Activated CD4-positive, alpha-beta T cell treated with anti-CD3 and anti-CD28 coated beads, Interleukin-2, Interleukin-6, amounts not matched to agents 100 ng/mL and 50 ng/mL, durations not matched to agents 16 hours and 8 hours (primary cell): ENCODE results near the gene B3GALT2.
"Not testable (repeated sequence)": the region's sequence is repeated elsewhere in the genome, so short reads cannot be mapped to it uniquely, and the experiment has no call there.

ENCODE experiments used
- DNase-seq: peaks from one replicate; pipeline ENCODE4 v3.0.0-alpha.2; 2020

B3GALT2 gene, protein sequence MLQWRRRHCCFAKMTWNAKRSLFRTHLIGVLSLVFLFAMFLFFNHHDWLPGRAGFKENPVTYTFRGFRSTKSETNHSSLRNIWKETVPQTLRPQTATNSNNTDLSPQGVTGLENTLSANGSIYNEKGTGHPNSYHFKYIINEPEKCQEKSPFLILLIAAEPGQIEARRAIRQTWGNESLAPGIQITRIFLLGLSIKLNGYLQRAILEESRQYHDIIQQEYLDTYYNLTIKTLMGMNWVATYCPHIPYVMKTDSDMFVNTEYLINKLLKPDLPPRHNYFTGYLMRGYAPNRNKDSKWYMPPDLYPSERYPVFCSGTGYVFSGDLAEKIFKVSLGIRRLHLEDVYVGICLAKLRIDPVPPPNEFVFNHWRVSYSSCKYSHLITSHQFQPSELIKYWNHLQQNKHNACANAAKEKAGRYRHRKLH

DNA sequence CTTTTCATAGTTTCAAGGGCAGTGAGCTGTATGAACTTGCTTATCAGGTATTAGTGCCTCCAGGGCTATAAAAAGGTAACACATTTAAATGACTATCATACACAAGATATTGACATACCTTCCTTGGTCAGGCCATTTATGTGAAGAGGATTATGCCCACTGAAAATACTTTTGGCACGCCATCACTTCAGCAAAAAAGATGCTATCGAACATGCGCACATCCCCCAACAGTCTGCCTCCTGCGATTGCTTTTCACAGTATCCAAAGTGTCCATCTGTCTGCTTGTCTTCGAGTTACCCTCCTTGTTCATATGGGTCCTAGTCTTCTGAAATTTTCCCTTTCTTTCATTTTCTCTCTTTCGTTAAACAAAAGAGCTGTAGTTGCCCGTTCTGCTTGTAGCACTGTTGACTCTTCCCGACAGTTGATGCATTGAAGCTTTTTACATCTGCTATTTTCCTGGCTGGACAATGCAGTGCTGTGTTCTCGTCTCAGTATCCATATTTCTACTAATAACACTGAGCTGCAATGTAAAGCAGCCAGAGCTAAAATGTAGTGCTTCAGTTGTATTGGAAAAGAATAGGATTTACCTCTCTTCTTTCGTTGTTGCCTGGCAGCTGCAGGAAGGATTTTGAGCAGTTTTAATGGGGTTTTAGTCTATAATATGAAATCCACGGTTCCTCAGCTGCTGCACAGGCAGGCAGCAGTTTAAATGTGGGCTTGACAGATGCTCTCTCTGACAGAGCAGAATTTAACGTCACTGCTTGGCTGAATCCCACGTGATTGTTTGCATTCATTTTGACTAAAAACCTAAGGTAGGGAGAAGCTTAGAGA lies at the start of gene B3GALT2:
TSS of gene B3GALT2 (minus strand) at position 713 of the 831 bp plus-strand sequence. CDS start 5,051 bp downstream, outside the sequence.
- no peak for DNase-seq

DNA sequence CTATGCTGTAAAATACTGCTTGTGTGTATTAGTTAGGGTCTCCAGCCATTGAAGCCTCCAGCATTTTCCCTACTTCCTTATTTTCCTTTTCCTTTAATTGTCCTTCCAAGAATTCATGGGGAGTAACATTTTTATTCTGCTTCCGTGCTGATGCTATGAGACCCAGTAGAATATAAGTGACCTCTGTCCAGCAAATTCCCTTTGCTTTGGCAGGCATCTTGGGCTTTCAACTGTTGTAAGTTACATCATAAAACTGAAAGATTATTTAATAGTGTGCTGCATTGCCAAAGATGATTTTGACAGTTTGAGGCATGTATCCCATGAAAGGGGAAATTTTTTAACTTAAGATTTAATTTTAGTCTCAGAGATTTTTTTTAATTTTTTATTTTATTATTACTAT lies 48.1 kb upstream of the B3GALT2 start:
- DNase-seq = no peak

DNA sequence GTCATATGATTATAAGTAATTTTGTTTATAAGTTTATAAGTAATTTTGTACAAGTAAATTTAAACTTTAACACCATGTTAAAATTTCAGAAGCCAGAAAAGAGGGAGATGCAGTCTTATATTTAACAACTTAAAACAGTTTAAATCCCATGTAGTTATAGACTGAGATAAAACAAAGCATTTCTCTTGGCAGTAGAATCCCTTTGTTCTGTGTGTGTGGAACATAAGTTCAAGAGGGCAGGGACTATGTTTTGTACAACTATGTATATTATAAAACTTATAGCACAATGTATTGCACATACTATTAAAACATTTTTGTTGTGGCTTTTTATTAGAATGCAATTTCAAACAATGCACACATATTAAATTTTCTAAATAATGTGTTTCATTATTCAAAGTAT lies 44.7 kb upstream of the B3GALT2 start:
- not testable (repeated sequence) for DNase-seq

DNA sequence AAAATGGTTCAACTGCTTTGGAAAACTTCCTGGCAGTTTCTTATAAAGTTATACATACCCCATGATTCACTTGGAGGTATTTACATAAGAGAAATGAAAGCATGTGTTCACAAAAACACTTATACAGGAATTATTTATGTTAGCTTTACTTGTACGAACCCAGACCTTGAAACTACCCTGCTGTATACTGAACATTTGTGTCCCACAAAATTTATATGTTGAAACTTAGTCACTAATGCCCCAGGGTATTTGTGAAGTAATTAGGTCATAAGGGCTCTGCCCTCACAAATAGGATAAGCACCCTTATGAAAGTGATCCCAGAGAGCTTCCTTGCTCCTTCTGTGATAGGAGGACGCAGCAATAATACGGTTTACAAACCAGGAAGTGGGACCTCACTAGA lies 42.7 kb upstream of the B3GALT2 start:
- DNase-seq = no peak

DNA sequence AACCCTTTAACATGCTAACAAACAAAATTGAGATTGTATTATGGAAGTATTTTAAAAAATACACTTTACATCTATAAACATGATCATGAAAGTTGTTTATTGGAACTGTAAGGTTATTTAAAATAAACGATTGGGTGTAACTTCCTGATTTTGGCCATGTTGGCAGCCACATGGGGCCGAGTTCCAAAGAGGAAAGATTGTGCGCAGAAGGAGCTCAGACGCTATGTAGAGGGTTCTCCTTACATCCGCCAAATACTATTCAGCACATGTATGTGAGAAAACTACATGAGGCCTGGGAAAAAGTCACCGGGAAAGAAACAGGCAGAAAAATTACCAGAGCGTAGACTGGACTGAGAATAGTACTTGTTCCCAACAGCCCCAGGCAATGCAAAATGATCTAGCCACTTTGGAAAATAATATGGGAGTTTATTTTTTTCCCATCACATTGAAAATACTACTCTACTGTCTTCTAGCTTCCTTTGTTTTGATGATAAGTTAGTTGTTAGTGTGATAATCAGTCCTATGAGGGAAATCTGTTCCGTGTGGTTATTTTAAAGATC lies 35.7 kb upstream of the B3GALT2 start:
- DNase-seq = no peak

DNA sequence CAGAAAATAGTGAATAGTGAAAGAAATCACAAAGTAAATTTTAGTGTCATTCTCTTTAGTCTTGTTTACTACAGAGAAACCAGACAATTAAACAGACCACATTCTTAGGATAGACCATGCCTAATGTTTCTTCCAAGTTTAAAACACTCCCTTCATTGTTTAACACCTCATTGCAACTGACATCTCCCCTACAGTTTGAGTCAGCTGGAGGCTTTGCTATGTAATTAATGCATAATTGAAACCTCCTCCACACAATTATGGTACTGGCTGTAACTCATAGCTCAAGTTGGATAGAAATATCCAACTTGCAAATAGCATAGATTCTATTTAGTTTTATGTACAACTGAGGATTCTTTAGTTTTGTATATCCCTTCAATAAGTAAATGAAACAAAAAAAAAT lies 35.2 kb upstream of the B3GALT2 start:
- DNase-seq = no peak

DNA sequence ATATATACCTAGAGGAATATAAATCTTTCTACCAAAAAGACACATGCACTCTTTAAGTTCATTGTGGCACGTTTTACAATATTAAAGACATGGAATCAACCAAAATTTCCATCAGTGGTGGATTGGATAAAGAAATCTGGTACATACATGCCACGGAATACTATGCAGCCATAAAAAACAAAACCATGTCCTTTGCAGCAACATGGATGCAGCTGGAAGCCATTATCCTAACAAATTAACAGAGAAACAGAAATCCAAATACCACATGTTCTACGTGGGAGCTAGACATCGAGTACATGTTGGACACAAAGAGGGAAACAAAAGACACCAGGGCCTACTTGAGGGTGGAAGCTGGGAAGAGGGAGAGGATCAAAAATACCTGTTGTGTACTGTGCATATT lies 33.0 kb upstream of the B3GALT2 start:
- no peak for DNase-seq

DNA sequence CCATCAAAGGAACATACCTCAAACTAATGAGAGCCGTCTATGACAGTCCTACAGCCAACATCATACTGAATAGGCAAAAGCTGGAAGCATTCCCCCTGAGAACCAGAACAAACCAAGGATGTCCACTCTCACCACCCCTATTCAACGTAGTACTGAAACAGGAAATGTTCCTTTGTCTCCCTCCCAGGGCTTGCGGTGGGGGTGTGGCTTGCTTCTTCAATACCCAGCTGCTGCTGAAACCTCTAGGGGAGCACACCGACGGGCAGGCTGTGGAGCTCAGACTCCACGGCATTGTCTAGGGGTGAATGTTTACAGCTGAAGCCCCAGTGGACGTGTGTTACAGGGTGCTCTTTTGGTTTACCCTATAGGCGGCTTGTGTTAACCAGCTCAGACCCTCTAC lies 30.5 kb upstream of the B3GALT2 start:
- no peak for DNase-seq

DNA sequence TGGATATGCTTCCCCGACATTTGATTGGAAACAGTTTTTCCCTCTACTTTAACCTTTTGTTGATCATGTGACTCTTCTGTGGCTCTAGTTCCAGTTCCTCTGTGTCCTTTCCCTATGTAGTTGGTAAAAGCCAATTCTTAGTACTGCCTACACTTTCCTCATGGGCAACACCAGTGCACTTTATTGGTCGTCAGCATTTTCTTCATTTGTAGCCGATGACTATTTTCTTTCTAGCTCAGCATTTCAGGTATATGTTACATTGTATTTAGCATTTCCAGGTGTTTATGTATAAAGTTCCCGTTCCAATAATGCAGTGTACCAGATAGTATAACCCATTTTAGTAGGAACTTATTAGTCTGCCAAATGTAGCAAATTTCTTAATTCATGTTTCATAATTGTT lies 27.6 kb upstream of the B3GALT2 start:
- no peak for DNase-seq

DNA sequence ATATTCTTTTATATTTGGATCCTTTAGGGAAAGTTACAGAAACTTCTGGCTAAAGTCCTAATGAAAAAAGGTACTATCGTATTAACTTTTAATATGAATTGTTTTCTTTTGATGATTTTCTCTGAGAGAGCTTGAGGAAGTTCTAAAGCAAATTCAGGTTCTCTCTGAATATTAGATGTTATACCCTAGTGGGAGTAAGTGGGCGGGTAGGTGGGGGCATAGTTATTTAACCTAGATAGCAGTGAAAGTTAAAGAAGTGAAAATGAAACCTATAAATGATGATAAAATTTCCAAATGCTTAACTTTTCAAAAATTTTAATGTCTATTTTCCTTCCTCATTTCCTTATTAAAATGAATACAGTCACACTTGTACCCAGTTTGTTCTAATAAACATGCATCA lies 26.2 kb upstream of the B3GALT2 start:
- DNase-seq = no peak

DNA sequence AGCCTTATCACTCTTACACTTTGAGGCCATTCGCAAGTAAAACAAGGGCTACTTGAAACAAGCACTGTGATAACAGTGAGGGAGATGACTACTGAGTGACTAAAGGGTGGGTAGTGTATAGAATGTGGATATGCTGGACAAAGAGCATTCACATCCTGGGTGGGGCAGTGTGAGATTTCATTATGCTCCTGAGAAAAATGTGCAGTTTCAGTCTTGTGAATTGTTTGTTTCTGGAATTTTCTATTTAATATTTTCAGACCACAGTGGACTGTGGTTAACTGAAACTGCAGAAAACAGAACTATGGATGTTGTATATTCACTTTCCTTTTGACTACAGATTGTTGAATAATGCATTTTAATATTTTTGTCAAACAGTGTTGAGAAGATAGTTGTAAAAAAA lies 25.1 kb upstream of the B3GALT2 start:
- peak; percentile 3 for DNase-seq

DNA sequence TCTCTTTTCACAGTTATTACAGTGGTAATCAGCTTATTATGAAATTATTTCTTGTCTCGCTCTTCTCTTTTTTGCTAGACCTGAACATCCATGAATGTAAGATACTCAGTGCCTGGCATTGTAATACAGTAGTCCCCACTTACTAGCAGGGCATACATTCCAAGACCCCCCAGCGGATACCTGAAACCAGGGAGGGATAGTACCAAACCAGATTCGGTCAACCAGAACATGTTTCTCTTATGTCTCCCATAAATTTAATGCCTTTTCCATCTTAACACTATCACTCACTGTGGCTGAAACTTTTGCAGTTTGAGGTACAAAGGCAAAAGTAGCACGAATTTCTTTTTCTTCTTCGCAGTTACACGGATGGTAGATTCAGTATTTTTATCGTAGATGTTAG lies 24.6 kb upstream of the B3GALT2 start:
- DNase-seq = no peak

DNA sequence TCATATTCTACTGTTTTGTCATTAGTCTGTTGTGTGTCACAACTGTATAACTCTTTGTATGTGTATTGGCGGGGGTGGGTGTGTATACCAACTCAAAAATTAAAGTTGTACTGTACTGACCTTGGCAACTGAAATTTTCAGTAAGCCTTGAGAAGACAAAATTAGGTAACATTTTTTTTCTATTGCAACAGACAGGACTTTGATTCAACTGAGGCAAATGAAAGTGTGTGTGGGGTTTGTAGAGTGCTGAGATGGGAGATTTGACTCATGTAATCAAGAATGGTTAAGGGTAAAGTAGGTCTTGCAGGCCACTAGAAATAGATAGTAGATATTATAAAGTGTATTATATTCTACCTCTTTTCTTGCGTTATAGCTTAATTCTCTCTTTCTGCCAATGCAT lies 14.6 kb upstream of the B3GALT2 start:
- no peak for DNase-seq

DNA sequence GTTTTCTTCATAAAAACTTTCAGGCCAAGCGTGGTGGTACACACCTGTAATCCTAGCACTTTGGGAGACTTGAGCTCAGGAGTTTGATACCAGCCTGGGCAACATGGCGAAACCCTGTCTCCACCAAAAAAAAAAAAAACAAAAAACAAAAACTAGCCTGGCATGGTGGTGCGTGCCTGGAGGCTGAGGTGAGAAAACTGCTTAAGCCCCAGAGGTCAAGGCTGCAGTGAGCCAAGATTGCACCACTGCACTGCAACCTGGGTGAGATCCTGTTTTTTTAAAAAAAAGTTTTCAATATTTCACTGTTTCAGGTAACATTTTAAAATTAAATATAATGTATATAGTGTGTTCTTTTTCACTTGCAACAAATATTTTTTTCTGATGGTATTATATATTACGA lies 13.5 kb upstream of the B3GALT2 start:
- no peak for DNase-seq

DNA sequence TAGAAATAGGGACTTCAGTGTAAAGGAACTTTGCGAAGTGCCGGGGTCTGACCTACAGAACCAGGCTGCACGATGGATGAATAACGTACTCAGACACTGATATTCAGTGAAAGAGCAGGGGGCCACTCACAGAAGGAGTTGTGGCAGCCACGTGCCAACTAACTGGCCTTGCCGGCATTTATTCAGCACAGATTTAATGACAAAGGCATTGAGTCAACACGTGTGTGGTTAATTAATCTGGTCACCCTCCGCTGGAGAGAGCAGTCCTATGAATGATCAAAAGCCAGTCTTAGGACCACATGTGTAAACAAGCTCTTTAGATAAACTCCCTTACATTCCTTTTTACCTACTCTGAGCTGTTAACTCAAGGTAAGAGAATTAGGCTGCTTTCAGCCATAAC lies 6.2 kb upstream of the B3GALT2 start:
- no peak for DNase-seq

DNA sequence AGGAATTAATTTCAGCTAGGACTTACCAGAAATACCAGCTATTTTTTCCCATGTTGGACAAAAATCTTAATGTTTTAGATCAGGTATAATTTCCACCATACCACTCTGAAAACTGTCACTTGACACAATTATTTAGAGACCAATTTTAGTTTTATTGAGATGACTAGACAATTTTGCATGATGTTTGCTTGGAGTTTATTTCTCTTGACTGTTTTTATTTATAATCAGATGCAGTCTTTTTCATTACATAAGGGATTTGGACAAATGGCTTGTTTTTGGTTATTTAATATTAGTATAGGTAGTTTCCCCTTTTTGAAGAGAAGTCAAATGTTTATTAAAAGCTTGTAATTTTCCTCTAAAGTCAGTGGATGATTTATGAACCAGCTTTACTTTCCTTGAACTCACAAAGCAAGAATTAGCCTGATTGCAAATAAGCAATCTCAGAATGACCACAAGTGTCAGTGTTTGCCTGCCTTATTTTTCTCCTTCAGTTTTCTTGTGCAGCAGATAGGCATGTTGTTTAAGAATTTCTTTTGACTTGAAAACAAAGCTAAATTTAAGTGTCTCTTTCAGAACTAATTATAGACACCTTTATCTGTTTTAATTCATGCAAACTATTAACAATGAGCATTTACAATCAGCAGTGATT lies 3.8 kb upstream of the B3GALT2 start:
- no peak for DNase-seq

DNA sequence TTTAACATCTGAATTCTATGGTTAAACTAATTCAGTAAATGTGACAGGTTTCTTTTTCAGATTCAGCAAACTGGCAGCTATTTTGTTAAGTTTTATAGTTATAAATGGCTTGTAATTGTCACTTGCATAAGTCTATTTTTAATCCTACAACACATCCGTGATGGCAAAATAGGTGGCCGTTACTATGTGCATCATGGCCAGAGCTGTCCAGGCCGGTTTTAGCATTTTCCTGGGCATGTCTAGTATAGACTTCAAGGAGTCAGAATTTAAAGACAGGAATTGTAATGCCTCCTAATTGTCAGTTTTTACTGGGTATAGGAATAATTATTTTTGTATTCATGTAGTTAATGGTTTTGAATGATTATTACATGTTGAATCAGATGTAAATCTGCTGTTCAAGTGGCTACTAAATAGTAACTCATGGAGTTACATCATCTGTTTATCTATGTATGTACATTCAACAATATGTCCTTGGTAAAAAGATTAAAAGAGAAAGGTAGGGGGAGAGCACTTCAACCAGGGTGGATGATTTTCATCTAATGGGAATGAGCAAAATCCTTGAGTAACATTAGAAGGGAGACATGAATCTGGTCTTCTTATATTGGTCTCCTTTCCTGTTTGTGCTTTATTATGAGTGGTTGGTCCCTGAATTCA lies 3.2 kb upstream of the B3GALT2 start:
- no peak for DNase-seq

DNA sequence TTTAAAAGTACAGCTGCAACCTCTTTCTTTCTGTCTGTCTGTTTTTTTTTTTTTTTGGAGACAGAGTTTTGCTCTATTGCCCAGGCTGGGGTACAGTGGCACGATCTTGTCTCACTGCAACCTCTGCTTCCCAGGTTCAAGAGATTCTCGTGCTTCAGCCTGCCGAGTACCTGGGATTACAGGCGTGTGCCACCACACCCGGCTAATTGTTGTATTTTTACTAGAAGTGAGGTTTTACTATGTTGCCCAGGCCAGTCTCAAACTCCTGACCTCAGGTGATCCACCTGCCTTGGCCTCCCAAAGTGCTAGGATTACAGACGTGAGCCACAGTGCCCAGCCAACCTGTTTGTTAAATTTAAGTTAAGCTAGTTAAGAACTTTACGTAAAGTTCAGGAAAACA lies 2.5 kb upstream of the B3GALT2 start:
- DNase-seq = not testable (repeated sequence)

DNA sequence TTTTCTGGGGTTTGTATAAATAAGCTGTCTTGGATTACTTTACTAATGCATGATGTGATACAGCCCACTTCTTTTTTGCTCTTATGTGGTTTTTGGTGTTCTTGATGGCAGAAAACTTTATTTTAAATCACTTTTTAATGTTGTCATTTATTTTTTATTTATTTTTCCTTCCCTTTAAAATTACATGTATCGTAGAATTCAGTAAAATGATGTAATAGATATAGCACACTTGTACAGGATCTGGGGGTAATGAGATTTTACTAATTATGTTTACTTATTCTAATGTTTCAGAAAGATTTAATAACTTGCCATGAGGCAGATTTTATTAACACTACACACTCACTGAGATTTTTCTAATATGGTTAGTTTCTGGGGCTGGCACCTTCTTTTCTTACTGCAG lies 701 bp upstream of the B3GALT2 start:
- DNase-seq = no peak

DNA sequence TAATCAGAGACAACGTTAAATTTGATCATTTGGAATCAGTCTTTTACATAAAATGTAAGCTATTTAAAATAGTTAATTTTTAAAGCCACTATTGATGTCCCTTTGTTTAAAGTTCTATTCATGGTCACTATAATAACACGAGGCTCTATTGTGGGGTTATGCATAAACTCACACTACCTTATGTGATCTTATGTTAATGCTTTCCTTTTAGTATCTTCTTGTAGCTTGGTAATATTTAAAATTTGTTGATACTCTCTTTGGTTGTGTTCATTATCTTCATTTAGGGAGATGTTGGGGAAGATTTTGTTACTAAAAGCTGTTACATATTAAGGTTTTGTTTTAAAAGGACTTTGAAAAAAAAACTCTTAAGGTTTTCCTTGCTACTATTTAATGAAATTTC lies 1.2 kb downstream of the B3GALT2 start:
- no peak for DNase-seq

DNA sequence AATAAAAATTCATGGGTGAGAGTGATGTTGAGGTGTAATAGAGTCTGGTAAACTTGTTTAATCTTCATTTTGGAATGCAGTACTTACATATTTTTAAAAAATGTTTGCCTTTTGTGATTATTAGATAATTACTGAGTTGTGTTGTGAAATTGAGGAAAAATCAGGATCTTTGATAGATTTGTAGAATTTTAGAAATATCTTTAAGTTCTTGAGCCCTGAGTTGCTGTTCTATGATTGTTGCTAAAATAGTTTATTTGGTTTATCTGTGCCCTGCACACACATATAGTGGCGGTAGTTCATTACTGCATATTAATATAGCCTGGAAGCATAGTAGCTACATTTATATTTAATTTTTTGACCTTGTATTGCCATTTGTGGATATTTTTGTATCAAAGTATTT lies 1.6 kb downstream of the B3GALT2 start:
- no peak for DNase-seq

DNA sequence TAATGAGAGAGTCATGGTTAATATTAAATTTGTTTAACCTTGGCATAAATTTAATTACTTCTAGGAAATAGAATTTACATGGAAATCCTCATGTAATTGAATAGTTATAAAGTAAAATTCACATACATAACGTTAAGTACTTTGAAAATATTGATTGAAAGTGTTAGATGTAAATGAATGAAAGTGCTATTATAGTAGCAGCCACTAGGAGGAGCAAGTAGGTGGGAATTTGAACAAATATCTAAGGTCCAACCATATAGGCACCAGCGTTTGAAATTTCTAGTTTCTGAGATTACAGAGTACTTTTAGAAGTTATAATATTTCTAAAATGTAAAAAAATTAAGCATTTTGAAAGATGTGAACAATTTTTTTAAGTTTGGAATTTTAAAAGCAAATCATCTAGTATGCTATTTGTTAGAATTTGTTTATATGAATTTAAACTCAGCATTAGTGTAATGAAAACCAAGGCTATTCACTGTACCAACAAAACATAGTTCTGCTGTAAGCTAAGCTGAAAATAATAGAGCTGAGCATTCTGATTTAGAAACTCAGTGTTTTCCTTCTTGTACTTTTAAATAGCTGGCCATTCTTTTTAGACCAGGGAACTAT lies 3.3 kb downstream of the B3GALT2 start:
- DNase-seq = peak; percentile 61
